ENCODE measurements around the gene ARHGEF2.

ARHGEF2 gene

DNA sequence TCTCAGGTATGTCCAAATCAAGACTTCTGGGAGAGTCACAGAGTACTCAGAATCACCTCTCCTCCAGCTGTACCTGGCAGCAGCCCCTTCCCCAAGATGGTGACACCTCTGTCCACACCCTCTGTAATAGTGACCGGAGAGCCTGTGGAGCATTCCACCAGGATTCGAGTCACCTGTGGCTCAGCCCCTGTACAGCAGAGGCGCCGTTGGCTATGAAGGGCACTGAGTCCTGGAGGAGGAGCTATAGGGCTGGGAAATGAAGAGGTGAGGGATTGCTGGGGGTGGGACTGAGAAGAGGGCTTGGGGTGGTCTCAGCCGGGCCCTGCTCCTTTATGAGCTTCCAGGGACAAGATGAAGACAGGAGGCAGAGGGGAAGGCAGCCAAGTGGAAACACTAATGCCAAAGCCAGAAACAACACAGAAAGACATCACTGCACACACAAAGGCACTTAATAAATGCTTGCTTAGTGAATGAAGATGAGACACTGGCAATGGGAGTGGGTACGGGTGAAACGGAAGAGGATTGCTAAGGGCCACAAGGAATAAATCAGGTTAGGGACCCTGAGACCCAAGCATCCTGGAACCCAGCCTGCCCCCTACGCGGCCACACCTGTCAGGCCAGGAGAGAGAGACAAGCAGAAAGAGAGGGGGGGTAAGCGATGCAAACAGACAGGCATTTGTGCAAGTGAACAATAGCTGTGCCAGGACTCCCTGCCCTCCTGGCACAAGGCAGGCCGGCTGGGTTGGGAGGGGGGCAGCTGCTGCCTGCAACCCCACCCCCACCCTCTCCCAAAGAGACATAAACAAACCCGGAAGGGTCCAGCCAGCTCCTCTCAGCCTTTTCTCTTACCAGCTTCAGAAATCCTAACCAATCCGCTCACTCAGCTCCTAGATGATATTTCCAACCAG lies 3.9 kb downstream of the ARHGEF2 start:
- Histone ChIP-seq H3K27ac (peak overlapping the region; percentile 97), H3K27me3 (no peaks in the 10 kb centered on the region), H3K36me3 (peaks cover 3% of the 10 kb centered on the region), H3K4me3 (ENCODE audit: low read depth in 1 of 2, low read length in 1 of 2) (peak overlapping the region; percentile 81 to 84), H3K4me1 (ENCODE audit: control insufficient read depth in 1 of 2, insufficient read depth in 1 of 2, low read depth in 1 of 2, low read length in 1 of 2) (peaks cover 70 to 87% of the 10 kb centered on the region in 2 experiments), H3K9me3 (no peaks in the 10 kb centered on the region)
- TF ChIP-seq, protein P1, sequence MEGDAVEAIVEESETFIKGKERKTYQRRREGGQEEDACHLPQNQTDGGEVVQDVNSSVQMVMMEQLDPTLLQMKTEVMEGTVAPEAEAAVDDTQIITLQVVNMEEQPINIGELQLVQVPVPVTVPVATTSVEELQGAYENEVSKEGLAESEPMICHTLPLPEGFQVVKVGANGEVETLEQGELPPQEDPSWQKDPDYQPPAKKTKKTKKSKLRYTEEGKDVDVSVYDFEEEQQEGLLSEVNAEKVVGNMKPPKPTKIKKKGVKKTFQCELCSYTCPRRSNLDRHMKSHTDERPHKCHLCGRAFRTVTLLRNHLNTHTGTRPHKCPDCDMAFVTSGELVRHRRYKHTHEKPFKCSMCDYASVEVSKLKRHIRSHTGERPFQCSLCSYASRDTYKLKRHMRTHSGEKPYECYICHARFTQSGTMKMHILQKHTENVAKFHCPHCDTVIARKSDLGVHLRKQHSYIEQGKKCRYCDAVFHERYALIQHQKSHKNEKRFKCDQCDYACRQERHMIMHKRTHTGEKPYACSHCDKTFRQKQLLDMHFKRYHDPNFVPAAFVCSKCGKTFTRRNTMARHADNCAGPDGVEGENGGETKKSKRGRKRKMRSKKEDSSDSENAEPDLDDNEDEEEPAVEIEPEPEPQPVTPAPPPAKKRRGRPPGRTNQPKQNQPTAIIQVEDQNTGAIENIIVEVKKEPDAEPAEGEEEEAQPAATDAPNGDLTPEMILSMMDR (IDR thresholded peaks at IDR 0.05): no peak

DNA sequence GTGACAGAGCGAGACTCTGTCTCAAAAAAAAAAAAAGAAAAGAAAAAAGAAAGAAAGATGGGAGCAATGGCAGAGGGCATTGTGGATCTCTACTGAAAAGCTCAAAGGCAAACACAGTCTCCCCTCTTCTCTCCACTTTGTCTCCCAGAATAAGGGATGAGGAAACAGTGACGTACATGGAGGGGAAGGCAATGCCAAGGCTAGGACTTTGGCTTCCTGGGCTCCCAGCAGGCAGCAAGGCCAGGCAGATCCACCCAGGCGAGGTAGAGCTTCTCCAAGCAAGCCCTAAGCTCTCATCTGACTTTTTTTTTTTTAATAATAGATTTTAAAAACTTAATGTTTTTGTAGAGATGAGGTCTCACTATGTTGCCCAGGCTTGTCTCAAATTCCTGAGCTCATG lies 4.6 kb downstream of the ARHGEF2 start:
- peaks cover 70 to 87% of the 10 kb centered on the region in 2 experiments for H3K4me1 ChIP-seq (ENCODE audit: control insufficient read depth in 1 of 2, insufficient read depth in 1 of 2, low read depth in 1 of 2, low read length in 1 of 2)

DNA sequence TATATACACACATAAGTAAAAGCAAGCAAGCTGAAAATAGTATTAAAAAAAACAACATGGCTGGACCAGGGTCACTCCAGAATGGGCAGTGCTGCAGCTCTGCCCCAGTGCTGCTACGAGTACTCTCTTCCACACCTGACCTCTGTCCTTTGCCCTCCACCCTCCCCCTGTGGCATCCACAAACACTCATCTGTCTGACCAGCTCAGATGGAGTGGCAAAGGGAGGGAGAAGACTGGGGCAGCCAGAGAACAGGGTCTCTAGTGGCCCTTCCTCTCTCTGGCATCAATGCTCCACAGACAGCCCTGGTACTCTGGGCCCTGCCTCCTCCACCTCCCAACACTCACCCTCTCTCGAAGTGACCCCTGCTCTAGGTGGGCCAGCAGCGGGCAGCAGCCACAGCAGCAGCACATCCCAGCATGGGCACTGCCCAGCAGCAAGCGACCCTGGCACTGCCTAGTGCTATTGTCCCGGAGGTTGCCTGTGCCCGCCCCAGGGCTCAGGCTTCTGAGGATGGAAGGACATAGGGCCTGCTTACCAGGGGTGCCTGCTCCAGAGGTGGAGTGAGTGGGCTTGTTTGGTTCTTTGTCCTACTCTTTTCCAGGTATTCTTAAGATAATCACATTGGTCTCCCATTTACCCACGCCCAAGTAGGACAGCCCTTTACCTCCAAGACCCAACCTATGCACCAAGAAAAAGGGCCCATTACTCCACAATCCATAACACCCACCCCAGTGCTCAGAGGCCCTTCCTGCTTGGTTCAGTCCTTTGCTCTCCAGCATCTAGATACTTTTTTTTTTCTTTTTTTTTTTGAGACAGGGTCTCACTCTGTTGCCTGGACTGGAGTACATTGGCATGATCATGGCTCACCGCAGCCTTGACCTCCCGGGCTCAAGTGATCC lies 6.2 kb downstream of the ARHGEF2 start:
- TF ChIP-seq, protein P1 (IDR thresholded peaks at IDR 0.05): no peak

More for the DNA sequence above, 4.6 kb downstream of the ARHGEF2 start:
- H3K4me3 ChIP-seq (ENCODE audit: low read depth in 1 of 2, low read length in 1 of 2): peak overlapping the region; percentile 81 to 84
- TF ChIP-seq, protein P1 (IDR thresholded peaks at IDR 0.05): no peak
- H3K27me3 ChIP-seq: no peaks in the 10 kb centered on the region
- H3K36me3 ChIP-seq: peaks cover 10% of the 10 kb centered on the region
- no peaks in the 10 kb centered on the region for H3K9me3 ChIP-seq
- H3K27ac ChIP-seq: peak overlapping the region; percentile 97

DNA sequence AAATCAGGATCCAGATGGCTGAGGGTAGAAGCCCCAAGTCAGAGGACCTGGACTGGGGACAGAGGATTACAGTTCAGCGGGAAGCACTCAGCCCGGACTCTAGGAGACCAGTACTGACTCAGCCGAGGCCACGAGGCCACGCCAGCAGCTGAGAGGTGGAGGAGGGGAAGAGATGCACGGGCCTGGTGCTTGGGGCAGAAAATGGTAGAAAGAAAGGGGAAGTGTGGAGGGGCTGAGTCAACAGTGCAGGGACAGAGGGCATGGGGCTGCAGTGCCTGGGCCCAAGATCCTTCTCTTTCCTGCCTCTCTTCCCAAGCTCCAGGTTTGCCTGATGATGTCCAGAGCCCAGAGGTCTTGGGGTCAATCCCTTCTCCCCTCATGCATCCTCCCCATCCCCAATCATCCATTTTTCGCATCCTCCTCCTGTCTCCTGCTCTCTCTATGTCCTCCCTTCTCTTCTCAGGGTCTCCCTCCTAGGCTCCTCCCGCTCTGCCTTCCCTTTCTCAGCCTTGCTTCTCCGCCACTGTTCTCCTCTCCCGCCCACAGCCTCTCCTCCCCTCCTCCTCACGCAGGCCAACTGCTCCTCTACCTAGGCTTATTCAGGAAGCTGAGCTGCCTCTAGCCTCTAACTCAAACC lies 7.7 kb downstream of the ARHGEF2 start:
- Histone ChIP-seq H3K4me1 (ENCODE audit: control insufficient read depth in 1 of 2, insufficient read depth in 1 of 2, low read depth in 1 of 2, low read length in 1 of 2) (peaks cover 93% of the 10 kb centered on the region in 2 experiments), H3K4me3 (ENCODE audit: low read depth in 1 of 2, low read length in 1 of 2) (peak overlapping the region; percentile 46 to 54), H3K27me3 (no peaks in the 10 kb centered on the region), H3K36me3 (peaks cover 40% of the 10 kb centered on the region), H3K27ac (peak overlapping the region; percentile 97), H3K9me3 (no peaks in the 10 kb centered on the region)
- TF ChIP-seq, protein P1 (IDR thresholded peaks at IDR 0.05): peak; percentile 25

More for the DNA sequence above, 6.2 kb downstream of the ARHGEF2 start:
- Histone ChIP-seq H3K27ac (peak overlapping the region; percentile 97), H3K36me3 (peaks cover 25% of the 10 kb centered on the region), H3K4me1 (ENCODE audit: control insufficient read depth in 1 of 2, insufficient read depth in 1 of 2, low read depth in 1 of 2, low read length in 1 of 2) (peaks cover 85 to 100% of the 10 kb centered on the region in 2 experiments), H3K9me3 (no peaks in the 10 kb centered on the region), H3K27me3 (no peaks in the 10 kb centered on the region), H3K4me3 (ENCODE audit: low read depth in 1 of 2, low read length in 1 of 2) (peak overlapping the region; percentile 21 to 54)

DNA sequence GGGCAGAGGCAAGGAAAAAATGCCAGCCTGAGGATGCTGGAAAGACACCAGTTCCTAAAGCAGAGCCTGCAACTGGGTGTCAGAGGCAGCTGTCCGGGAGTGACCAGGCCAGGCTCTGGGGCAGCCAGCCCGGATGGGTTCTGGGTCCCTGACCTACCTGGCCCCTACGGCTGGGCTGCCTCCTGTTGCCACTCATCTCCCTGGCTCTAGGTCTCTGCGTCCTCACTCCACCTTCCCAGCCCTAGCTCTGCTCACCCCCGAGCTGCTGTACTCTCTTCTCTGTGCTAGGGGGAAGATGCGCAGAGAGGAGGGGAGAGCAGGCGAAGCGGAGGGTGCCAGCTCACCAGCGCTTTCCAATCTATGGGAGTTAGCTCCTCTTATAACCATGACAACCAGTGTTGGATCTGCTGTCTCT lies 9.0 kb downstream of the ARHGEF2 start:
- H3K4me3 ChIP-seq (ENCODE audit: low read depth in 1 of 2, low read length in 1 of 2): peak overlapping the region in 1 of 2 experiments; percentile 3
- H3K27me3 ChIP-seq: no peaks in the 10 kb centered on the region
- peak overlapping the region; percentile 97 for H3K27ac ChIP-seq
- TF ChIP-seq, protein P1 (IDR thresholded peaks at IDR 0.05): no peak
- H3K4me1 ChIP-seq (ENCODE audit: control insufficient read depth in 1 of 2, insufficient read depth in 1 of 2, low read depth in 1 of 2, low read length in 1 of 2): peaks cover 80 to 81% of the 10 kb centered on the region in 2 experiments
- H3K36me3 ChIP-seq: peaks cover 53% of the 10 kb centered on the region
- H3K9me3 ChIP-seq: no peaks in the 10 kb centered on the region

All from neutrophil (primary cell).